ENCODE measurements around the gene TUBB.
"Not testable (repeated sequence)": the region's sequence is repeated elsewhere in the genome, so short reads cannot be mapped to it uniquely, and the experiment has no call there.

The TUBB gene

DNA sequence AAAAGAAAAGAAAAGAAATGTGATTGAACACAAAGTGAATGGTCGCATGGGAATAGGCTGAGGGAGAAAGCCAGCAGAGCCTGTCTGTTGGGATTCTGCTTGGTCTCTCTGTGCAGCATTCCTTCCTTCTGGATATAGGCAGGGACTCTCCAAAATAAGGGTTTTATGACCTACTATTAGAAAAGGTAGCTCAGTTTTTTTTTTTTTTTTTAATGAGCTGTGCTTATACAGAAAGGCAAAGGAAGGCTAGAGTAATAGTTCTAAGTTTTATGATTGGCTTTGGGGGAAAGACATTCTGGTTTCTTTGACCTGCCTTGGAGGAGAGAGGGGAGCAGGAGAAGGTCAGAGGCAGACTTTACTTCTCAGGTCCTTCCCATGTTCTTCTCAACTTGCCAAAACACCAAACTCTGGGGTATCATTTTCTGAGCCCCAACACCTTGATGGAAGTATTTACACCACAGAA is 43.0 kb downstream of the TUBB start:
- no peak for DNase-seq

DNA sequence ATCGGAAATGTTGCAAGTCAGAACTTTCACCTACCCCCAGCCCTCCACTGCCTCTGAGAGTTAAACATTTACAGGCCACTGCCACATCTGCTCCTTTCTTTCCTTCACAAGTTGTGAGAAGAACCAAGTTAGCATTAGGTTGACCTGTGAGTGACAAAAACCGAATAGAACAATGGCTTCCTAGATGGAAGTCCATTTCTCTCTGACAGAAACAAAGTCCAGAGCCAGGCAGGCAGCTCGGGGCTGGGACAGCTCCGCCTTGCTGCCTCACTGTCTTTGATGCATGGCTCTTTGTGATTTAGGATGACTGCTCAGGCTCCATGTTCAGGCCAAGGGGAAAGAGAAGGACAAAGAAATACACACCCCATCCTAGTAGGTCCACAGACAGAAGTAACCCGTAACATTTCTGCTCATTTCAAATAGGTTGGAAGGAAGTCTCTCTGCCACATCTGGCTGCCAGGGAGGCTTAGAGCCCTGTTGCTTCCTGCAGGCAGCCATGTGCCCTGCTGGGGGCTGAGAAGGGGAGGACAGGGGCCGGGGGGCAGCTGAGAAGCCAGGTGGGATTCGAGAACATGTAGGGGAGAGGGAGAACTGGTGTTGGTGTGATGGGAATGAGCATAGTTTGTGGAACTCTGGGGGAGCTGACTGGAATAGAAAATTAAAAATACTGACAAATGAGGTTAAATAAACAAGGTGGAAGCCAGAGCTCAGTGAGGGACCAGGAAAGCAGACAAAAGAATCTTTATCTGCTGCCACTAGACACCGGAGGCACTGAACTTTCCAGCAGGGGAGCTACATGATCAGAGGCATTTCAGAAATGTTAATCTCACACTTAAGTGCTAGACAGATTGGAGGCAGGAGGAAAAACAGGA is 43.7 kb downstream of the TUBB start:
- DNase-seq, result no peak

DNA sequence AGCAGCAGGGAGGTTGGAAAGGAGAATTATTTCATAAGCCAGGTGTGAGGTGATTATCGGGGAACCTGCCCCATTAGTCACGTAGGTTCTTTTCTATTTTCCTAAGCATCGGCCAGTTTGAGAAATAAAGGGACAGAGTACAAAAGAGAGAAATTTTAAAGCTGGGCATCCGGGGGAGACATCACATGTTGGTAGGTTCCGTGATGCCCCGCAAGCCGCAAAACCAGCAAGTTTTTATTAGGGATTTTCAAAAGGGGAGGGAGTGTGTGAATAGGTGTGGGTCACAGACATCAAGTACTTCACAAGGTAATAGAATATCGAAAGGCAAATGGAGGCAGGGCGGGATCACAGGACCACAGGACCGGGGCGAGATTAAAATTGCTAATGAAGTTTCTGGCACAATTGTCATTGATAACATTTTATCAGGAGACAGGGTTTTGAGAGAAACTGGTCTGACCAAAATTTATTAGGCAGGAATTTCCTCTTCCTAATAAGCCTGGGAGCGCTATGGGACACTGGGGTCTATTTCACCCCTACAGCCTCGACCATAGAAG is 44.4 kb downstream of the TUBB start:
- not testable (repeated sequence) for DNase-seq

DNA sequence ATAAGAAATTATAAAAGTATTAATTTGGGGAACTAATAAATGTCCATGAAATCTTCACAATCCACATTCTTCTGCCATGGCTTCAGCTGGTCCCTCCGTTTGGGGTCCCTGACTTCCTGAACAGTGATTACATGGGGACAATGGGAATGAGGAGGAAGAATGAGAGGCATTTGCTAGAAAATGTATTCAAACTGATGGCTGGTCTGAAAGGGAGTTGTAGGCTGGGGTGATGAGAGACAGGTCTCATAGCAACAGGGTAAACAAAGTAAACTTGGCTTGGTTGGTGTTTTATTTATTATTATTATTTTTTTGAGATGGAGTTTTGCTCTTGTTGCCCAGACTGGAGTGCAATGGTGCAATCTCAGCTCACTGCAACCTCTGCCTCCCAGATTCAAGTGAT is 45.3 kb downstream of the TUBB start:
- not testable (repeated sequence) for DNase-seq

DNA sequence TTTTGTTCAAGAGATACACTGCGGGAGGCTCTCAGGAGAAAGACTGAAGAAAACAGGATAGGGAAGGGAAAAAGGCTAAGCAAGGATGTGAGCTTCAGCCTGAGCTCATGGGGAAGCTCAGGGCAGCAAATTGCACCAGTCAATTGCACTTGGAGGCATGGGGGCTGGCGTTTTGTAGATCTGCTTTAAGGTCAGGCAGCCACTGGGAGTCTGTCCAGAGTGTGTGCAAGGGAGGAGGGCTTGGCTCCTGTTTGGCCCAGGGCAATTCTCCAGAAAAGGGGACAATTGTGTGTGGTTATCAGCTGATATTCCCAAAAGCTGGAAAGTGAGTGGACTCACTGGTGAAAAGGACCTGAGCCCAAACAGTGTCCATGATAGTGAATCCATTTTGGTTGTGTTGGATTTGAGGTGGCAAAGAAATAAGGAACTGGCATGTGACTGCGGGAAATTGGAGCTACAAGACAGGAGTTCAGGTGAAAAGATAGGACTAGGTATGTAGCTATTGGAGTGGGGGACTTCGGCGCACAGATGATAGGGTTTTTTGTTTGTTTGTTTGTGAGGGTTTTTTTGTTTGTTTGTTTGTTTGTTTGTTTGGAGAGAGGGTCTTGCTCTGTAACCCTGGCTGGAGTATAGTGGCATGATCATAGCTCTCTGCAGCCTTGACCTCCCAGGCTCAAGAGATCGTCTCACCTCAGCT is 46.5 kb downstream of the TUBB start:
- no peak for DNase-seq

DNA sequence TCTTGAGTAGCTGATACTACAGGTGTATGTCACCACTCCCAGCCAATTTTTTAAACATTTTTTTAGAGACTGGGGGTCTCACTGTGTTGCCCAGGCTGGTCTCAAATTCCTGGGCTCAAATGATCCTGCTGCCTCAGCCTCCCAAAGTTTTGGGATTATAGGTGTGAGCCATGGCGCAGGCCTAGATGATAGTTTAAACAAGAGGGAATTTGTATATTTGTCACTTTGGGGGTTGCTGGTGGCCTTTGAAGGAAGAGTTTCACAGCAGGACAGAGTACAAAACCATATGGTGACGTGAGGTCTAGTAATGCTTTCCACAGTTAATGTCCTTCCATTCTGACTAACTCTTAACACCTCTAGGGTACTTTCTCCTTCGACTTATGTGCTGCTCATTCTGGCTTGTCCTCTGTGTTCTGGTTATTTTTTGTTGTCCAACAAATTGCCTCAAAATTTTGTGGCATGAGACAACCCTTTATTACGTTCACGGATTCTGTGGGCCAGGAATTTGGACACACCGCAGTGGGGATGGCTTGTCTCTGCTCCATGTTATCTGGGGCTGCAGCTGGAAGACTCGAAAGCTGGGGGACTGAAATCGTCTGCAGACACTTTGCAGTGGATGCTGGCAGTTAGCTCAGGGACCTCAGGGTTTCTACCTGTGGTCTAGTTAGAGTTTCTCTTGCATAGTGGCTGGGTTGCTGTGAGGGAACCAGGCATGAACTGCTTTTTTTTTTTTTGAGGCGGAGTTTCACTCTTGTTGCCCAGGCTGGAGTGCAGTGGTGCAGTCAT is 47.2 kb downstream of the TUBB start:
- no peak for DNase-seq

- DNase-seq, result no peak
These were observed 47.8 kb downstream of the TUBB start for GRCh38 chr6:30767944-30768301.

DNA sequence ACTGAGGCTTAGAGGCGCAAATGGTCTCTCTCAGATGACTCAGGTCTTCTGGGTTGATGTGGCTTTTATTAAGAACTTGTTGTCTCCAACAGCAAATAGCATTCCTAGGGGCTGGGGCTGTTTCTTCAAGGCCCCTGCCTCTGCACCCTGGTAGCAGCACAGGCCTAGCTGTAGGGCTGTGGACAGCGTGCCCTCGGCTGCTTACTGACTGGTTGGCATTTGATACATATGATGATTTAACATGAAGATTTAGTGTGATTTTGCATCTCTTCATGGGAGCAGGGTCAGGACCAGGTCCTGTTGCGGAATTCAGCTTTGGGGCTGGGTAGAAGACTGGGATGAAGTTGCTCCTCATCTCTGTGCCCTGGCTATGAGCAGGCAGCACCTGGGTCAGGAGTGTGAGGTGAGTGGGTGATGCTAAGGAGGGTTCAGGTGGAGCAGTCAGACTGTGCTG is 48.5 kb downstream of the TUBB start:
- DNase-seq, result no peak

GRCh38 chr6:30769088-30769852 is 49.1 kb downstream of the TUBB start:
- DNase-seq, result peak; percentile 16

- no peak for DNase-seq
These were observed 49.8 kb downstream of the TUBB start for GRCh38 chr6:30769853-30770524.

DNA sequence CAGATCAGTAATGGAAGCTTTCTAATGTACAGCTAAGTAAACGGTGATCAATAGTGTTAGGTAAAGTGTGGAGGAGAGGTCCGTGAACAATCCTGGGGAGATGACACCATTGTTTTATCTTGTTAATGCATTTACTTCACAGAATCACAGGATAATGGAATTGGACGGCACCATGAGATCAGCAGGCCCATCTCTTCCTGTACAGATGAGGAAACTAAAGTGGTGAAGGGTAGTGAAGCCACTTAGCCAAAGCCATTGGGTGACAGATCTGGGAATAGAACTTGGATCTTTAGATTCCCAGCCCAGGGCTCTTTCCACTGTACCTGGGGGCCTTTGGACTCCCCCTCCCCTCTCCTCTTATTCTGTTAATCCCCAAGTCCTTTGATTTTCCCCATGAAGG is 50.4 kb downstream of the TUBB start:
- no peak for DNase-seq

- no peak for DNase-seq
These were observed 54.5 kb downstream of the TUBB start for GRCh38 chr6:30774701-30775100.

Measured in NCI-H446 treated with DMSO at 0.1 percent for 48 hours (cell line).